Activated gamma-delta T cell treated with anti-CD3 and anti-CD28 coated beads, Interleukin-2, amount 50 U/mL, for 16 hours (primary cell): ENCODE data around the gene PARP1.
"Not testable (repeated sequence)": the region's sequence is repeated elsewhere in the genome, so short reads cannot be mapped to it uniquely, and the experiment has no call there.

Experiments used
- DNase-seq: peaks from one replicate; pipeline ENCODE4 v3.0.0-alpha.2; 2020; ENCODE audit warnings: low read depth

PARP1 gene

GRCh38 chr1:226428791-226429461 lies 21.0 kb upstream of the PARP1 start:
- DNase-seq = no peak

GRCh38 chr1:226428348-226428747 lies 20.5 kb upstream of the PARP1 start:
- no peak for DNase-seq

DNA sequence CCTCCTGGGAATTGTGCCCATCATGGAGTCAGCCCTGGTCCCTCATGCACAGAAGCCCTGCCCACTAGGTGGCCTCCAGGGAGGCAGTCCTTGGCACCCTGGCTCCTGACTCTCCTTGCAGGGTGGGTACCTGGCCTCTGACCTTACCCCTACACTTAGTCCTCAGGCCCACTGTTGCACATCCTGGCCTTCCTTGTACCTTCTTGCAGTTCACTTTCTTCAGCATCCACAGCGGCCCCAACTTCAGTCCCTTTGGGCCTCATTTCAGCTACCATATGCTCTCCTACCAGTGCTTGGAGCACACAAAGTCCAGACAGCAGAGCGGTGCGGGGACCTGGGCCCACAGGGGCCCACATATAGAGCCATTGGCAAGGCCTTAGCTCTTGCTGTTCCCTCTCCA lies 19.2 kb upstream of the PARP1 start:
- no peak for DNase-seq

GRCh38 chr1:226426395-226426794 lies 18.5 kb upstream of the PARP1 start:
- not testable (repeated sequence) for DNase-seq

- DNase-seq = peak; percentile 15
These were observed 17.6 kb upstream of the PARP1 start for GRCh38 chr1:226425431-226426031.

- no peak for DNase-seq
These were observed 17.1 kb upstream of the PARP1 start for GRCh38 chr1:226425004-226425378.

- DNase-seq = no peak
These were observed 16.5 kb upstream of the PARP1 start for GRCh38 chr1:226424221-226425003.

- DNase-seq = no peak
These were observed 14.6 kb upstream of the PARP1 start for GRCh38 chr1:226422478-226422877.

DNA sequence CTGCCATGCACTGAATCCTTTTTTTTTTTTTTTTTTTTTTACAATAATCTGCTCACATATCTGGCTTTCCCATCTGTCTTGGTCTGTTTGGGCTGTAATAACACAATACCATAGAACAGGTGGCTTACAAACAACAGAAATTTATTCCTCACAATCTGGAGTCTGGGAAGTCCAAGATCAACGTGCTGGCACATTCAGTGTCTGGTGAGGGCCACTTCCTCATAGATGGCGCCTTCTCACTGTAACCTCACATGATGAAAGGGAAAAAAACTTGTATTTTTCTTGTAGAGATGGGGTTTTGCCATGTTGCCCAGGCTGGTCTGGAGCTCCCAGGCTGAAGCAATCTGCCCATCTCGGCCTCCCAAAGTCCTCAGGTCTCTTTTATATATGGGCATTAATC lies 13.0 kb upstream of the PARP1 start:
- DNase-seq = no peak

GRCh38 chr1:226420328-226420727 lies 12.4 kb upstream of the PARP1 start:
- no peak for DNase-seq

DNA sequence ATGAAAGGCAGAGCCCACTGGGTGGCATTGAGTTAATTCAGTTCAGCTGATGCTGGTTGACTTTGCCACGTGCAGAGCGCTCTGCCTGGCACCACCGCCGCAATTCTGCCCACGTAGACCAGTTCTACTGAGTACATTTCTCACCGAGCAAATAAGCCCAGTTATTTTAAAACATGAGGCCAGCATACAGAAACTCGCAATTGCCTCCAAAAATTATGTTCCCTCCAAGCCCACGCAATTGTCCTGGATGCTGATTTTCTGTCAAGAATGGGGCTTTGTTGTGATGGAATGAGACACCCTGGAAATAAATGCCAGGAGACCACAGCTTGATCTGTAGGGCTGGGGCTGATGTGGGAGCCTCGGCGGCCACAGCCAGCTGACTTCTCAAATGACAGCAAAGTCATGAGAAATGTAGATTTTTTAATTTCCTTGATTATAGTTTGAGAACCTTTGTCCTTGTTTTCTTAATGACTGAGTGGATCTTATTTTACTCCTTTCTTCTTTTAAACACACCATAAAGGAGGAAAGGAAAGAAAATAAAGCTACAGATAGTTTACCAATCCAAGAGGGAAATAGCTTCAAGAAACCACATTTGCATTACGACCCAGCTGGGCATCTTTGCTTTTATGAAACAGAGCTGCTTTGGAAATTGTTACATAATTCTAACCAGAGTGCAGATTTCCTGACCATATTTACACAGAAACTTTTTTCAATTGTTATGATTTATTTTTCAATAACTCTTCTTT lies 11.6 kb upstream of the PARP1 start:
- no peak for DNase-seq

GRCh38 chr1:226417830-226418546 lies 10.1 kb upstream of the PARP1 start:
- DNase-seq = no peak

- DNase-seq = no peak
These were observed 9.5 kb upstream of the PARP1 start for GRCh38 chr1:226417350-226417749.

DNA sequence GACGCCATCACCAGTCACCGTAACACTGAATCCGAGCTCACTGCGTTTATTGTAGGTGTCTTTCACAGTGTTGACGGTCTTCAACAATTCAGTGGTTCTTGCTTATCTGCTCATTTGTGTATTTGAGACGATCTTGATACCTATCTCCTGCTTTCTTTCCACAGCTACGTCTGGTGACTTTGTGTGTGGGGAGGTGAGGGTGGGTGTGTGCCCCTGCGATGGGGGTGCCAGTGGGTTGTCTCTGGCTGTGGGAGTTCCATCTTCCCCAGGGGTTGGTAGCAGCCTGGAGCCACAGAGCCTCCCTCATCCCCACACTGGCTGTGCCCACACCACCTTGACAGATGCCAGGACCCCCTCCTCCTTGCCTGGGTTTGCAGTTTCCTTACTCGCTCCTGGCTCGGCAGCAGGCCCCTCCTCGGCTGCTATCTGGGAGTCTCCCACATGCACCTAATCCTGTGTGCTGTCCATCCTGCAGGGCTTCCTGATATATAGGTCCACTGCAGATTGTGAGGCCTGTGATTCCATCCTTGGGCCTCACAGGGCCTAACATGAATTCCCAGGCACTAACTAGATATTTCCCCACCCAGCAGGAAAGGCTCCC lies 6.3 kb upstream of the PARP1 start:
- DNase-seq = no peak

DNA sequence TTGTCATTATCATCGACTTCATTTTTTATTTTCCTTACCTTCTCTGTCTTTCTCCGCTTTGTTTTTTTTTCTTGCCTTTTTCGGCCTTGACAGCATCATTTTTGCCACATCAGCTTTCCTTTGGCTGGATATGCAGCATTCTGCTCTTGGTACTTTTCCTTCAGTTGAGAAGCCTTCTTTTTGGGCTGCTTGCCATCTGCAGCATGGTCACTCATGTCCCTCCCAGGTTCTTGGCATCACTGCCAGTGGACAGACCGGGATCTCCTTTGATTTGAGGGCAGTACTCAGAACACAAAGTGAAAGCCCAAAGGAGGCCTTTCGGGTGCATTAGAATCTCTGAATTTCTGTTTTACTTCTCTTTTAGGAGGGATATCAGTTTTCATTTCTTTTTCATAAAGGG lies 3.7 kb upstream of the PARP1 start:
- DNase-seq = no peak

GRCh38 chr1:226410958-226411357 lies 3.1 kb upstream of the PARP1 start:
- no peak for DNase-seq

GRCh38 chr1:226409392-226409791 lies 1.5 kb upstream of the PARP1 start:
- no peak for DNase-seq

- no peak for DNase-seq
These were observed 642 bp upstream of the PARP1 start for GRCh38 chr1:226408285-226409184.

GRCh38 chr1:226407199-226407496 lies 745 bp downstream of the PARP1 start:
- DNase-seq = no peak

DNA sequence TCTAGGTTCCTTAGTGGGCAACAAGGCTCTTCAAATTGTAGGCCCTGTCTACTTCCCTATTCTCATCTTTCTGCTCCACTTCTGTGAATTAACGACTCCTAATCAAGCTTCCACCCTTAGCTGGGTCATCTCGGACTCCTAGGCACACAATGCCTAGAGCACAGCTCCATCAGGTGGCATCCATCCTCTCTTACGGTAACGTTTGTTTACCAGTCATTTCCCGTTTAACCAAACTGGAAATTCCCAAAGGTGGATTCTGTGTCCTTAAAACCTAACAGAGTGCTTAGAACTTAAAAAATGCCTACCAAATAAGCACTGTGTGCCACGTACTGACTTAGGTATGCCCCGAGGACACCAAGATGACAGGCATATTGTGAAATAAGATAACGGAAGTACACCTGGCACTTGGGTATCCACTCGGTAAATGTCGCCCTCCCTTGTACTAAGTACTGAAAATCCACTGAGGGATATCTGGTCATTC lies 1.5 kb downstream of the PARP1 start:
- no peak for DNase-seq
